GM23338 (cell line): ENCODE measurements around the gene CDH12. TPM values are rescaled to one million over a fixed set of nuclear protein-coding genes. Genes with fewer than 3 reads are reported as not detected.

ENCODE experiments used
- ATAC-seq: fragments of 200-7000 bp; cut with Tn5 transposase; 3 replicates; pipeline ENCODE4 v1.9.1; 2020
- DNase-seq: peaks from one replicate; pipeline ENCODE4 v3.0.0-alpha.2; 2015; ENCODE audit warnings: low spot score
- H2AFZ ChIP-seq: fragments of 200-600 bp; sonication (generic); 2 replicates; pipeline ENCODE4 v1.8.0; 2016; ENCODE audit warnings: antibody characterized with exemption, mild to moderate bottlenecking, moderate library complexity
- H3F3A ChIP-seq: fragments of 200-600 bp; sonication (generic); replicated peaks from 2 replicates; pipeline ENCODE4 v1.8.0; 2017; ENCODE audit warnings: antibody characterized with exemption, mixed run types, low read depth
- H3K27ac ChIP-seq: fragments of 200-600 bp; sonication (generic); 2 replicates; pipeline ENCODE4 v1.6.1; 2016; ENCODE audit warnings: low read depth
- H3K27me3 ChIP-seq: fragments of 200-600 bp; sonication (generic); 2 replicates; pipeline ENCODE4 v1.8.0; 2016; ENCODE audit warnings: mild to moderate bottlenecking, mixed run types, moderate library complexity; ENCODE audit not compliant: insufficient read depth
- H3K36me3 ChIP-seq: fragments of 200-600 bp; sonication (generic); 2 replicates; pipeline ENCODE4 v1.8.0; 2016; ENCODE audit warnings: mild to moderate bottlenecking; ENCODE audit not compliant: insufficient read depth
- H3K4me1 ChIP-seq: fragments of 200-600 bp; sonication (generic); 2 replicates; pipeline ENCODE4 v1.8.0; 2016; ENCODE audit warnings: mild to moderate bottlenecking, moderate library complexity; ENCODE audit not compliant: insufficient read depth
- H3K4me2 ChIP-seq: fragments of 200-600 bp; sonication (generic); 2 replicates; pipeline ENCODE4 v1.7.1; 2017; ENCODE audit warnings: mixed run types
- H3K4me3 ChIP-seq: fragments of 200-600 bp; sonication (generic); 2 replicates; pipeline ENCODE4 v1.6.1; 2016; ENCODE audit warnings: mixed run types
- H3K79me2 ChIP-seq: fragments of 200-600 bp; sonication (generic); replicated peaks from 2 replicates; pipeline ENCODE4 v1.8.0; 2017; ENCODE audit warnings: mild to moderate bottlenecking; ENCODE audit not compliant: insufficient read depth
- H3K9me2 ChIP-seq: fragments of 200-600 bp; sonication (generic); 2 replicates; pipeline ENCODE4 v1.8.0; 2017; ENCODE audit not compliant: insufficient read depth
- H4K20me1 ChIP-seq: fragments of 200-600 bp; sonication (generic); replicated peaks from 2 replicates; pipeline ENCODE4 v1.8.0; 2017; ENCODE audit warnings: mild to moderate bottlenecking; ENCODE audit not compliant: insufficient read depth
- H3K27ac Mint-ChIP-seq: 2 replicates; pipeline ENCODE4 v1.8.0; 2020; ENCODE audit warnings: inconsistent platforms, mild to moderate bottlenecking, moderate library complexity, mixed read lengths
- H3K27me3 Mint-ChIP-seq: 3 replicates; pipeline ENCODE4 v1.8.0; 2022; ENCODE audit warnings: low read depth, mild to moderate bottlenecking, moderate library complexity, mixed read lengths, inconsistent platforms; ENCODE audit not compliant: insufficient read depth, poor library complexity
- H3K36me3 Mint-ChIP-seq: 3 replicates; pipeline ENCODE4 v1.8.0; 2021; ENCODE audit warnings: low read depth, mild to moderate bottlenecking, inconsistent platforms, moderate library complexity, mixed read lengths
- H3K4me1 Mint-ChIP-seq: 3 replicates; pipeline ENCODE4 v1.8.0; 2020; ENCODE audit warnings: mild to moderate bottlenecking, inconsistent platforms, mixed read lengths
- H3K4me3 Mint-ChIP-seq: 3 replicates; pipeline ENCODE4 v1.8.0; 2021; ENCODE audit warnings: moderate library complexity, mild to moderate bottlenecking, inconsistent platforms, mixed read lengths
- H3K9me3 Mint-ChIP-seq: 3 replicates; pipeline ENCODE4 v1.8.0; 2020; ENCODE audit warnings: moderate library complexity, mild to moderate bottlenecking, inconsistent platforms, mixed read lengths
- CREB1 ChIP-seq: fragments of 250-450 bp; sonication (Bioruptor Pico); IDR thresholded peaks from 2 replicates; pipeline ENCODE4 v1.5.0; 2020; ENCODE audit warnings: low read depth, mild to moderate bottlenecking, moderate library complexity
- CTCF ChIP-seq, 2 experiments: fragments of 200-600 bp in 1 of 2; sonication (generic) in 1 of 2; conservative IDR thresholded peaks; 2 replicates each; pipeline versions ENCODE4 v1.5.1 to v1.6.1; 2016 to 2017; ENCODE audit warnings: antibody characterized with exemption in 2 of 2, low read depth in 2 of 2, mild to moderate bottlenecking in 2 of 2, moderate library complexity in 1 of 2
- ETS1 ChIP-seq: IDR thresholded peaks from 2 replicates; pipeline ENCODE4 v1.6.1; 2016; ENCODE audit warnings: antibody characterized with exemption
- EZH2 ChIP-seq: fragments of 200-600 bp; sonication (generic); IDR thresholded peaks from one replicate; pipeline ENCODE4 v1.8.0; 2017; ENCODE audit warnings: antibody characterized with exemption, mild to moderate bottlenecking, low read depth; ENCODE audit not compliant: unreplicated experiment
- EZH2phosphoT487 ChIP-seq: fragments of 200-600 bp; sonication (generic); IDR thresholded peaks from one replicate; pipeline ENCODE4 v1.8.1; 2018; ENCODE audit warnings: antibody characterized with exemption; ENCODE audit not compliant: unreplicated experiment
- JUNB ChIP-seq: IDR thresholded peaks from one replicate; pipeline ENCODE4 v1.6.1; 2016; ENCODE audit warnings: antibody characterized with exemption; ENCODE audit not compliant: unreplicated experiment
- NANOG ChIP-seq: IDR thresholded peaks from 2 replicates; pipeline ENCODE4 v1.6.1; 2016; ENCODE audit warnings: antibody characterized with exemption, borderline replicate concordance
- POLR2AphosphoS5 ChIP-seq: IDR thresholded peaks from 2 replicates; pipeline ENCODE4 v1.6.1; 2016; ENCODE audit warnings: antibody characterized with exemption, low read depth
- REST ChIP-seq: IDR thresholded peaks from one replicate; pipeline ENCODE4 v1.6.1; 2018; ENCODE audit warnings: antibody characterized with exemption; ENCODE audit not compliant: unreplicated experiment
- STAT1 ChIP-seq: IDR thresholded peaks from one replicate; pipeline ENCODE4 v1.6.1; 2016; ENCODE audit warnings: antibody characterized with exemption; ENCODE audit not compliant: unreplicated experiment
- ZNF114 ChIP-seq: fragments of 250-450 bp; sonication (Bioruptor Pico); IDR thresholded peaks from 2 replicates; pipeline ENCODE4 v1.5.0; 2020; ENCODE audit warnings: mild to moderate bottlenecking, moderate library complexity
- ZNF331 ChIP-seq: fragments of 250-450 bp; sonication (Bioruptor Pico); IDR thresholded peaks from 2 replicates; pipeline ENCODE4 v1.5.0; 2020; ENCODE audit warnings: low read depth, mild to moderate bottlenecking, moderate library complexity
- ZNF462 ChIP-seq: fragments of 250-450 bp; sonication (Bioruptor Pico); IDR thresholded peaks from 2 replicates; pipeline ENCODE4 v1.5.0; 2020; ENCODE audit warnings: mild to moderate bottlenecking, moderate library complexity
- polyA plus RNA-seq: library from polyadenylated mRNA; unstranded; fragments of >200 nt; fragmentation: Nextera tagmentation; extraction: Ambion mirVana; gene quantifications from 2 replicates; pipeline ENCODE4 v1.2.1, GENCODE V29; 2016
- total RNA-seq: library from RNA; depleted of rRNA; stranded (reverse); fragments of >200 nt; shearing (Covaris generic); gene quantifications from 2 replicates; pipeline ENCODE4 v1.2.3, GENCODE V29; 2014

CDH12 gene
- total and polyA plus RNA-seq, 2 experiments from 2014 or later, result not detected

GRCh38 chr5:21831145-21831787 lies 1021.9 kb downstream of the CDH12 start:
- Histone ChIP-seq H3K9me2 (no peaks in the 10 kb centered on the region), H3K79me2 (no peaks in the 10 kb centered on the region), H3K4me2 (no peak overlapping the region), H2AFZ (no peak overlapping the region), H3K27ac (no peak overlapping the region), H3F3A (no peaks in the 10 kb centered on the region), H3K36me3 (no peaks in the 10 kb centered on the region), H4K20me1 (no peaks in the 10 kb centered on the region), H3K4me1 (no peaks in the 10 kb centered on the region), H3K27me3 (no peaks in the 10 kb centered on the region), H3K4me3 (no peak overlapping the region)
- H3K27ac Mint-ChIP-seq, result no peak overlapping the region
- no peaks in the 10 kb centered on the region for H3K9me3 Mint-ChIP-seq
- DNase-seq (no peak), ATAC-seq (no peak)
- H3K36me3 Mint-ChIP-seq, result no peaks in the 10 kb centered on the region
- H3K4me3 Mint-ChIP-seq, result no peak overlapping the region
- TF ChIP-seq EZH2 (no peak), POLR2AphosphoS5 (no peak), NANOG (no peak), ZNF114 (CRISPR knock-in tag) (no peak), ETS1 (no peak), REST (no peak), EZH2phosphoT487 (no peak), STAT1 (no peak), CREB1 (CRISPR knock-in tag) (no peak), ZNF331 (CRISPR knock-in tag) (no peak), JUNB (no peak), CTCF (conservative IDR thresholded peaks at IDR 0.05; ENCODE audit: low read depth in 2 of 2) (no peak), ZNF462 (no peak)
- no peaks in the 10 kb centered on the region for H3K27me3 Mint-ChIP-seq
- no peaks in the 10 kb centered on the region for H3K4me1 Mint-ChIP-seq
